HepG2 (cell line): ENCODE data around the gene GATM. TPM values are rescaled to one million over a fixed set of nuclear protein-coding genes. Genes with fewer than 3 reads are reported as not detected.

Experiments used
- HNF4A ChIP-seq: sonication (generic); formaldehyde crosslinking; IDR thresholded peaks from 2 replicates; pipeline ENCODE4 v1.4.0; 2020; ENCODE audit warnings: missing genetic modification reagents
- HOXA5 ChIP-seq: sonication (generic); formaldehyde crosslinking; IDR thresholded peaks from 2 replicates; pipeline ENCODE4 v1.4.0; 2020; ENCODE audit warnings: missing genetic modification reagents
- SOX5 ChIP-seq: IDR thresholded peaks from 2 replicates; pipeline ENCODE4 v1.6.1; 2016; ENCODE audit warnings: borderline replicate concordance
- SSRP1 ChIP-seq: IDR thresholded peaks from 2 replicates; pipeline ENCODE4 v1.6.1; 2016; ENCODE audit warnings: control low read depth
- ZNF205 ChIP-seq: IDR thresholded peaks from 2 replicates; pipeline ENCODE4 v1.6.1; 2018; ENCODE audit warnings: missing biosample characterization, missing genetic modification reagents
- polyA plus RNA-seq, 8 experiments: library from polyadenylated mRNA; depleted of rRNA in 3 of 8; stranded (reverse) in 7 of 8; unstranded in 1 of 8; fragments of >200 nt; fragmentation: Illumina TruSeq in 4 of 8; extraction: Trizol in 4 of 8; gene quantifications; 2 replicates each; pipeline versions ENCODE4 v1.2.1 to v1.2.3, GENCODE V29; 2011 to 2016; ENCODE audit warnings: low read depth in 4 of 8, missing spikeins in 1 of 8, mixed read lengths in 1 of 8; ENCODE audit not compliant: insufficient read depth in 1 of 8
- total RNA-seq, 5 experiments: library from RNA; depleted of rRNA; stranded (reverse); fragments of >200 nt; fragmentation: Illumina TruSeq; extraction: Trizol; gene quantifications; 2 replicates each; pipeline ENCODE4 v1.2.3, GENCODE V29; 2016; ENCODE audit warnings: low read depth in 1 of 5
- TF ChIP-seq, protein P1 (sequence below): IDR thresholded peaks from 2 replicates; pipeline ENCODE4 v1.4.0; 2020; ENCODE audit warnings: mild to moderate bottlenecking, missing genetic modification reagents
- TF ChIP-seq, protein P2 (sequence below): sonication (generic); formaldehyde crosslinking; IDR thresholded peaks from 2 replicates; pipeline ENCODE4 v1.4.0; 2020; ENCODE audit warnings: mild to moderate bottlenecking, missing genetic modification reagents, borderline replicate concordance
- TF ChIP-seq, protein P3 (sequence below): sonication (generic); formaldehyde crosslinking; IDR thresholded peaks from 2 replicates; pipeline ENCODE4 v1.5.0; 2020; ENCODE audit warnings: missing genetic modification reagents, mild to moderate bottlenecking, borderline replicate concordance
- TF ChIP-seq, protein P4 (sequence below): sonication (generic); formaldehyde crosslinking; IDR thresholded peaks from 2 replicates; pipeline ENCODE4 v1.8.1; 2023; ENCODE audit warnings: mild to moderate bottlenecking, inconsistent platforms, moderate library complexity, missing genetic modification reagents, borderline replicate concordance
- TF ChIP-seq, protein P5 (sequence below): sonication (generic); formaldehyde crosslinking; IDR thresholded peaks from 2 replicates; pipeline ENCODE4 v1.4.0; 2020; ENCODE audit warnings: missing genetic modification reagents

Gene GATM
- total and polyA plus RNA-seq, 2 of the 13 experiments (the other 11 are each of a cell fraction or from before 2014, with no cell fraction given): 2.1 to 16.8 TPM

DNA sequence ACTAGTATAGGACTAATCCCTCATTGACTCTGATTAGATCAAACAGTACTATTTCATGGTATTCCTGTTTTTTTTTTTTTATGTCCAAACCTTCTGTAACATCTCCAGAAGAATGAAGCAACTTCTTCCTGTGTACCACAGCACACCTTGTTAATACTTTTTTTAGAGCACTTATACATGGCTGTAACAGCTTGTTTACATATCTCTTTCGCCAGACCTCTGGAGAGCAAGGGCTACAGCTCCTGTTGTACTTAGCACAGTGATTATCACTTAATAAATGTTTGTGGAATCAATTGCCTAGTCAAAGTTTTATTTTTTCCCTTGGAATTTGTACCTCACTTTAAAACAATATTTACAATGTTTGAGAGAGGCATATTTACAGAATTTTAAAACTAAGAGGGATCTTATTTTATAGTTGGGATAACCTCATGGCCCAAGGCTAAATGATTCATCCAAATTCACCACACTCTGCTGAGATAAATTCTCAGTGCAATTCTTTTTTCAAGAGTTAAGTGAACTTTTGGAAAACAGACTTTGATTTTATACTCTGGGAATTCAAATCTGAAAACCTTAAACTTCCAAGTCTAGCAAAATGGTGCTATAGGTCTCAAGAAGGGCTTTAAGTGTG, 9.2 kb upstream of the GATM start (continued):
- TF ChIP-seq, protein P1, sequence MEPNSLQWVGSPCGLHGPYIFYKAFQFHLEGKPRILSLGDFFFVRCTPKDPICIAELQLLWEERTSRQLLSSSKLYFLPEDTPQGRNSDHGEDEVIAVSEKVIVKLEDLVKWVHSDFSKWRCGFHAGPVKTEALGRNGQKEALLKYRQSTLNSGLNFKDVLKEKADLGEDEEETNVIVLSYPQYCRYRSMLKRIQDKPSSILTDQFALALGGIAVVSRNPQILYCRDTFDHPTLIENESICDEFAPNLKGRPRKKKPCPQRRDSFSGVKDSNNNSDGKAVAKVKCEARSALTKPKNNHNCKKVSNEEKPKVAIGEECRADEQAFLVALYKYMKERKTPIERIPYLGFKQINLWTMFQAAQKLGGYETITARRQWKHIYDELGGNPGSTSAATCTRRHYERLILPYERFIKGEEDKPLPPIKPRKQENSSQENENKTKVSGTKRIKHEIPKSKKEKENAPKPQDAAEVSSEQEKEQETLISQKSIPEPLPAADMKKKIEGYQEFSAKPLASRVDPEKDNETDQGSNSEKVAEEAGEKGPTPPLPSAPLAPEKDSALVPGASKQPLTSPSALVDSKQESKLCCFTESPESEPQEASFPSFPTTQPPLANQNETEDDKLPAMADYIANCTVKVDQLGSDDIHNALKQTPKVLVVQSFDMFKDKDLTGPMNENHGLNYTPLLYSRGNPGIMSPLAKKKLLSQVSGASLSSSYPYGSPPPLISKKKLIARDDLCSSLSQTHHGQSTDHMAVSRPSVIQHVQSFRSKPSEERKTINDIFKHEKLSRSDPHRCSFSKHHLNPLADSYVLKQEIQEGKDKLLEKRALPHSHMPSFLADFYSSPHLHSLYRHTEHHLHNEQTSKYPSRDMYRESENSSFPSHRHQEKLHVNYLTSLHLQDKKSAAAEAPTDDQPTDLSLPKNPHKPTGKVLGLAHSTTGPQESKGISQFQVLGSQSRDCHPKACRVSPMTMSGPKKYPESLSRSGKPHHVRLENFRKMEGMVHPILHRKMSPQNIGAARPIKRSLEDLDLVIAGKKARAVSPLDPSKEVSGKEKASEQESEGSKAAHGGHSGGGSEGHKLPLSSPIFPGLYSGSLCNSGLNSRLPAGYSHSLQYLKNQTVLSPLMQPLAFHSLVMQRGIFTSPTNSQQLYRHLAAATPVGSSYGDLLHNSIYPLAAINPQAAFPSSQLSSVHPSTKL: peak; percentile 85
- TF ChIP-seq HNF4A (CRISPR knock-in tag): peak; percentile 92
- TF ChIP-seq, protein P2, sequence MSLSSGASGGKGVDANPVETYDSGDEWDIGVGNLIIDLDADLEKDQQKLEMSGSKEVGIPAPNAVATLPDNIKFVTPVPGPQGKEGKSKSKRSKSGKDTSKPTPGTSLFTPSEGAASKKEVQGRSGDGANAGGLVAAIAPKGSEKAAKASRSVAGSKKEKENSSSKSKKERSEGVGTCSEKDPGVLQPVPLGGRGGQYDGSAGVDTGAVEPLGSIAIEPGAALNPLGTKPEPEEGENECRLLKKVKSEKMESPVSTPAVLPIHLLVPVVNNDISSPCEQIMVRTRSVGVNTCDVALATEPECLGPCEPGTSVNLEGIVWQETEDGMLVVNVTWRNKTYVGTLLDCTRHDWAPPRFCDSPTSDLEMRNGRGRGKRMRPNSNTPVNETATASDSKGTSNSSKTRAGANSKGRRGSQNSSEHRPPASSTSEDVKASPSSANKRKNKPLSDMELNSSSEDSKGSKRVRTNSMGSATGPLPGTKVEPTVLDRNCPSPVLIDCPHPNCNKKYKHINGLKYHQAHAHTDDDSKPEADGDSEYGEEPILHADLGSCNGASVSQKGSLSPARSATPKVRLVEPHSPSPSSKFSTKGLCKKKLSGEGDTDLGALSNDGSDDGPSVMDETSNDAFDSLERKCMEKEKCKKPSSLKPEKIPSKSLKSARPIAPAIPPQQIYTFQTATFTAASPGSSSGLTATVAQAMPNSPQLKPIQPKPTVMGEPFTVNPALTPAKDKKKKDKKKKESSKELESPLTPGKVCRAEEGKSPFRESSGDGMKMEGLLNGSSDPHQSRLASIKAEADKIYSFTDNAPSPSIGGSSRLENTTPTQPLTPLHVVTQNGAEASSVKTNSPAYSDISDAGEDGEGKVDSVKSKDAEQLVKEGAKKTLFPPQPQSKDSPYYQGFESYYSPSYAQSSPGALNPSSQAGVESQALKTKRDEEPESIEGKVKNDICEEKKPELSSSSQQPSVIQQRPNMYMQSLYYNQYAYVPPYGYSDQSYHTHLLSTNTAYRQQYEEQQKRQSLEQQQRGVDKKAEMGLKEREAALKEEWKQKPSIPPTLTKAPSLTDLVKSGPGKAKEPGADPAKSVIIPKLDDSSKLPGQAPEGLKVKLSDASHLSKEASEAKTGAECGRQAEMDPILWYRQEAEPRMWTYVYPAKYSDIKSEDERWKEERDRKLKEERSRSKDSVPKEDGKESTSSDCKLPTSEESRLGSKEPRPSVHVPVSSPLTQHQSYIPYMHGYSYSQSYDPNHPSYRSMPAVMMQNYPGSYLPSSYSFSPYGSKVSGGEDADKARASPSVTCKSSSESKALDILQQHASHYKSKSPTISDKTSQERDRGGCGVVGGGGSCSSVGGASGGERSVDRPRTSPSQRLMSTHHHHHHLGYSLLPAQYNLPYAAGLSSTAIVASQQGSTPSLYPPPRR: peak; percentile 91
- TF ChIP-seq, protein P3, sequence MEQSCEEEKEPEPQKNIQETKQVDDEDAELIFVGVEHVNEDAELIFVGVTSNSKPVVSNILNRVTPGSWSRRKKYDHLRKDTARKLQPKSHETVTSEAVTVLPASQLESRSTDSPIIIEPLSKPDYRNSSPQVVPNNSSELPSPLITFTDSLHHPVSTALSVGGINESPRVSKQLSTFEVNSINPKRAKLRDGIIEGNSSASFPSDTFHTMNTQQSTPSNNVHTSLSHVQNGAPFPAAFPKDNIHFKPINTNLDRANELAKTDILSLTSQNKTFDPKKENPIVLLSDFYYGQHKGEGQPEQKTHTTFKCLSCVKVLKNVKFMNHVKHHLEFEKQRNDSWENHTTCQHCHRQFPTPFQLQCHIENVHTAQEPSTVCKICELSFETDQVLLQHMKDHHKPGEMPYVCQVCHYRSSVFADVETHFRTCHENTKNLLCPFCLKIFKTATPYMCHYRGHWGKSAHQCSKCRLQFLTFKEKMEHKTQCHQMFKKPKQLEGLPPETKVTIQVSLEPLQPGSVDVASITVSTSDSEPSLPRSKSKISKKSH: no peak
- TF ChIP-seq, protein P4, sequence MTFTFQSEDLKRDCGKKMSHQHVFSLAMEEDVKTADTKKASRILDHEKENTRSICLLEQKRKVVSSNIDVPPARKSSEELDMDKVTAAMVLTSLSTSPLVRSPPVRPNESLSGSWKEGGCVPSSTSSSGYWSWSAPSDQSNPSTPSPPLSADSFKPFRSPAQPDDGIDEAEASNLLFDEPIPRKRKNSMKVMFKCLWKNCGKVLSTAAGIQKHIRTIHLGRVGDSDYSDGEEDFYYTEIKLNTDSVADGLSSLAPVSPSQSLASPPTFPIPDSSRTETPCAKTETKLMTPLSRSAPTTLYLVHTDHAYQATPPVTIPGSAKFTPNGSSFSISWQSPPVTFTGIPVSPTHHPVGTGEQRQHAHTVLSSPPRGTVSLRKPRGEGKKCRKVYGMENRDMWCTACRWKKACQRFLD (CRISPR knock-in tag): no peak
- TF ChIP-seq HOXA5 (CRISPR knock-in tag): no peak
- TF ChIP-seq, protein P5, sequence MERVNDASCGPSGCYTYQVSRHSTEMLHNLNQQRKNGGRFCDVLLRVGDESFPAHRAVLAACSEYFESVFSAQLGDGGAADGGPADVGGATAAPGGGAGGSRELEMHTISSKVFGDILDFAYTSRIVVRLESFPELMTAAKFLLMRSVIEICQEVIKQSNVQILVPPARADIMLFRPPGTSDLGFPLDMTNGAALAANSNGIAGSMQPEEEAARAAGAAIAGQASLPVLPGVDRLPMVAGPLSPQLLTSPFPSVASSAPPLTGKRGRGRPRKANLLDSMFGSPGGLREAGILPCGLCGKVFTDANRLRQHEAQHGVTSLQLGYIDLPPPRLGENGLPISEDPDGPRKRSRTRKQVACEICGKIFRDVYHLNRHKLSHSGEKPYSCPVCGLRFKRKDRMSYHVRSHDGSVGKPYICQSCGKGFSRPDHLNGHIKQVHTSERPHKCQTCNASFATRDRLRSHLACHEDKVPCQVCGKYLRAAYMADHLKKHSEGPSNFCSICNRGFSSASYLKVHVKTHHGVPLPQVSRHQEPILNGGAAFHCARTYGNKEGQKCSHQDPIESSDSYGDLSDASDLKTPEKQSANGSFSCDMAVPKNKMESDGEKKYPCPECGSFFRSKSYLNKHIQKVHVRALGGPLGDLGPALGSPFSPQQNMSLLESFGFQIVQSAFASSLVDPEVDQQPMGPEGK (CRISPR knock-in tag): no peak
- TF ChIP-seq SOX5 (CRISPR knock-in tag): peak; percentile 74
- no peak for TF ChIP-seq SSRP1 (CRISPR knock-in tag)
- peak; percentile 60; the same call in 1 of the 2 replicates for TF ChIP-seq ZNF205 (CRISPR knock-in tag)
